ENCODE data around the gene ERG. TPM values are rescaled to one million over a fixed set of nuclear protein-coding genes. Genes with fewer than 3 reads are reported as not detected.

Gene ERG
- total and polyA plus RNA-seq, 2 of the 8 experiments (the other 6 are each of a cell fraction or from before 2014, with no cell fraction given): 1.0 to 3.0 TPM

DNA sequence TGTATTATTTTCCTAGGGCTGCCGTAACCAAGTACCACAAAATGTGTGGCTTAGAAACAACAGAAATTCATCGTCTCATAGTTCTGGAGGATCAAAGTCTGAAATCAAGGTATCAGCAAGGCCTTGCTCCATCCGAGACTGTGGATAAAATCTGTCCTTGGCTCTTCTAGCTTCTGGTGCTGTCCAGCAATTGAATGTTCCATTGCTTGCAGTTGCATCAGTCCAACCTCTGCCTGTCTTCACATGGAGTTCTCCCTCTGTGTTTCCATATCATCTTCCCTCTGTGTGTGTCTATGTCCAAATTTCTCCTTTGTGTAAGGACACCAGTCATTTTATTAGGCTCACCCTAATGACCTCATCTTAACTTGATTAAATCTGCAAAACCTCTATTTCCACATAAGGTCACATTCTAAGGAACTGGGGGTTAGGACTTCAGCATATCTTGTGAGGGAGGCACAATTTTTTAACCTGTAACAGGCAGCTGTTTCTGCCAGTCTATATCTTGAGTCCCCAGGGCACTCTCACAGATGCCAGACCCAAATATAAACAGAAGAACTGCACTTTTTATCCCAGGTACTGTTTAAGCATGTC lies 84.2 kb downstream of the ERG start:
- no peaks in the 10 kb centered on the region for H3K79me1 ChIP-seq (ENCODE audit: low read depth, low read length)
- H4K91ac ChIP-seq (replicated peaks; ENCODE audit: insufficient read length, low read length): no peak overlapping the region
- no peak overlapping the region for H3K4me3 ChIP-seq (ENCODE audit: extremely low read depth in 1 of 4, insufficient read depth in 2 of 4, low read depth in 3 of 4, low read length in 4 of 4)
- H3K4me2 ChIP-seq (ENCODE audit: insufficient read depth in 1 of 2, low read depth in 2 of 2, low read length in 2 of 2): no peak overlapping the region
- H2BK12ac ChIP-seq (ENCODE audit: low read depth, low read length): no peak overlapping the region
- H3K79me2 ChIP-seq (ENCODE audit: control insufficient read depth in 1 of 2, insufficient read depth in 2 of 2, low read length in 2 of 2): no peaks in the 10 kb centered on the region
- no peak overlapping the region; the same call in 1 of the 2 replicates for H3K18ac ChIP-seq (ENCODE audit: extremely low read depth, low read length)
- no peaks in the 10 kb centered on the region for H3K9me3 ChIP-seq (ENCODE audit: insufficient read depth in 2 of 2, low read depth in 1 of 2, low read length in 1 of 2)
- no peak overlapping the region for H3K4ac ChIP-seq (replicated peaks; ENCODE audit: insufficient read length, low read depth, low read length)
- ChIA-PET CTCF (ENCODE audit: partially characterized antibody) (interaction anchor here (0.8 kb wide), 1 partner anchor 62 kb away, joined by 4 read pairs; no protein-coding TSS in a partner anchor), POLR2A (ENCODE audit: partially characterized antibody) (no interaction called here)
- WGBS, 2 experiments (ENCODE audit: extremely low coverage in 1 of 2, insufficient coverage in 1 of 2, insufficient read length in 1 of 2, insufficient replicate concordance in 2 of 2, low coverage in 1 of 2, low lambda C conversion rate in 2 of 2, missing lambda C conversion rate in 1 of 2): 84% methylated on average over 3 of the region's 3 CpGs; no CpG with 5 or more reads in 1 of the 2 experiments
- H2BK15ac ChIP-seq (ENCODE audit: low read length): no peak overlapping the region
- no peak overlapping the region for H3K27ac ChIP-seq (ENCODE audit: low read depth, low read length)
- no peak overlapping the region for H2AK5ac ChIP-seq (ENCODE audit: low read depth, low read length)
- no peak overlapping the region for H2BK20ac ChIP-seq (ENCODE audit: low read length)
- no peaks in the 10 kb centered on the region for H3K36me3 ChIP-seq (ENCODE audit: control insufficient read depth in 2 of 4, insufficient read depth in 4 of 4, low read length in 3 of 4)
- H3K56ac ChIP-seq (replicated peaks; ENCODE audit: insufficient read length, low read depth, low read length): no peak overlapping the region
- no peaks in the 10 kb centered on the region for H3K27me3 ChIP-seq (replicated peaks in 1 of 4; ENCODE audit: control insufficient read depth in 3 of 4, extremely low read depth in 1 of 4, insufficient read depth in 3 of 4, low read length in 3 of 4)
- H3K23me2 ChIP-seq (ENCODE audit: low read depth, low read length): peaks cover 1% of the 10 kb centered on the region; the same call in 1 of the 2 replicates
- no peak overlapping the region for H2BK5ac ChIP-seq (ENCODE audit: low read depth, low read length)
- H2BK120ac ChIP-seq (replicated peaks; ENCODE audit: low read depth, low read length): no peak overlapping the region
- peaks cover 2 to 9% (median 4%) of the 10 kb centered on the region in 4 experiments; a peak in 6 of 7 replicates for H3K4me1 ChIP-seq (replicated peaks in 1 of 4; ENCODE audit: control insufficient read depth in 3 of 4, insufficient read depth in 4 of 4, low read length in 3 of 4)
- no peaks in the 10 kb centered on the region for H4K20me1 ChIP-seq (replicated peaks in 1 of 2; ENCODE audit: control insufficient read depth in 1 of 2, insufficient read depth in 2 of 2, low read length in 2 of 2)
- FAIRE-seq: no peak
- H3K9ac ChIP-seq (replicated peaks in 1 of 4; ENCODE audit: extremely low read depth in 1 of 4, low read depth in 3 of 4, low read length in 3 of 4): no peak overlapping the region
- no peak for DNase-seq (ENCODE audit: low read depth in 1 of 2, low spot score in 2 of 2)
- no peak overlapping the region for H4K5ac ChIP-seq (ENCODE audit: insufficient read length, low read depth, low read length)
- no peak overlapping the region for H3K23ac ChIP-seq (ENCODE audit: insufficient read length)
- no peak overlapping the region for H4K8ac ChIP-seq (ENCODE audit: extremely low read depth, insufficient read depth, low read length)
- no peak overlapping the region for H3K14ac ChIP-seq (ENCODE audit: insufficient read length)
- no peak overlapping the region for H2AFZ ChIP-seq (ENCODE audit: low read length)
- no peak for TF ChIP-seq FOSL1 (IDR thresholded peaks at IDR 0.05; ENCODE audit: insufficient read depth, low read depth, low read length)
- TF ChIP-seq SAP30 (IDR thresholded peaks at IDR 0.05; ENCODE audit: insufficient read depth, insufficient replicate concordance, low read length): no peak
- no peak for TF ChIP-seq NRF1 (IDR thresholded peaks at IDR 0.05; ENCODE audit: low read depth, low read length)
- TF ChIP-seq SIX5 (IDR thresholded peaks at IDR 0.05; ENCODE audit: low read depth, low read length): no peak
- no peak for TF ChIP-seq GABPA (IDR thresholded peaks at IDR 0.05; ENCODE audit: borderline replicate concordance, insufficient read depth, low read length)
- no peak for TF ChIP-seq SP1 (IDR thresholded peaks at IDR 0.05; ENCODE audit: low read depth, low read length)
- no peak for TF ChIP-seq RAD21 (IDR thresholded peaks at IDR 0.05 in 1 of 2, conservative IDR thresholded peaks at IDR 0.05 in 1 of 2; ENCODE audit: low read depth in 2 of 2, low read length in 2 of 2)
- no peak for TF ChIP-seq NANOG (IDR thresholded peaks at IDR 0.05; ENCODE audit: insufficient read depth, low read depth, low read length, poor library complexity, severe bottlenecking)
- TF ChIP-seq RFX5 (IDR thresholded peaks at IDR 0.05; ENCODE audit: borderline replicate concordance, low read depth, low read length): no peak
- no peak for TF ChIP-seq GTF2F1 (IDR thresholded peaks at IDR 0.05; ENCODE audit: borderline replicate concordance, low read depth, low read length)
- TF ChIP-seq CHD2 (IDR thresholded peaks at IDR 0.05; ENCODE audit: low read length): no peak
- no peak for TF ChIP-seq E2F6 (IDR thresholded peaks at IDR 0.05)
- no peak for TF ChIP-seq POLR2A (IDR thresholded peaks at IDR 0.05; ENCODE audit: control extremely low read depth in 1 of 2, low read depth in 2 of 2, low read length in 2 of 2)

All from H1 (cell line).